Activated naive CD8-positive, alpha-beta T cell treated with anti-CD3 and anti-CD28 coated beads, Interleukin-2, amount 10 ng/mL, durations not matched to agents 7 days and 5 days (primary cell): ENCODE results near the gene SLC2A11. TPM values are rescaled to one million over a fixed set of nuclear protein-coding genes. Genes with fewer than 3 reads are reported as not detected.

ENCODE experiments used
- ATAC-seq: fragments of 150-1000 bp; cut with Tn5 transposase; one replicate; pipeline ENCODE4 v1.10.0; 2021; ENCODE audit warnings: low read depth, moderate library complexity
- POLR2A ChIA-PET: fragments of 350-600 bp; sonication (Branson Sonifier 250); formaldehyde crosslinking; loops from one replicate; lab custom pipeline; 2021; ENCODE audit warnings: antibody characterized with exemption; lab: Charles Lee
- DNase-seq: peaks from one replicate; pipeline ENCODE4 v3.0.0; 2021
- H3K27ac Mint-ChIP-seq: one replicate; pipeline ENCODE4 v1.8.0; 2022; ENCODE audit warnings: mild to moderate bottlenecking, mixed read lengths
- H3K27me3 Mint-ChIP-seq: one replicate; pipeline ENCODE4 v1.8.0; 2022; ENCODE audit warnings: mild to moderate bottlenecking, moderate library complexity, mixed read lengths
- H3K36me3 Mint-ChIP-seq: one replicate; pipeline ENCODE4 v1.8.0; 2021; ENCODE audit warnings: mild to moderate bottlenecking, mixed read lengths
- H3K4me1 Mint-ChIP-seq: one replicate; pipeline ENCODE4 v1.8.0; 2021; ENCODE audit warnings: mixed read lengths
- H3K4me3 Mint-ChIP-seq: one replicate; pipeline ENCODE4 v1.8.0; 2022; ENCODE audit warnings: mild to moderate bottlenecking, moderate library complexity, mixed read lengths
- H3K9me3 Mint-ChIP-seq: one replicate; pipeline ENCODE4 v1.8.0; 2021; ENCODE audit warnings: mixed read lengths
- total RNA-seq, 2 experiments: library from RNA; stranded (reverse); gene quantifications; one replicate each; pipeline ENCODE4 v1.2.3, GENCODE V29; 2021

Gene SLC2A11
- total RNA-seq, 2 experiments from 2014 or later, result 10.0 to 12.1 TPM

GRCh38 chr22:23826510-23827350 lies 30.9 kb upstream of the SLC2A11 start:
- H3K27me3 Mint-ChIP-seq, result no peaks in the 10 kb centered on the region
- peak overlapping the region; percentile 90 for H3K27ac Mint-ChIP-seq
- H3K9me3 Mint-ChIP-seq, result no peaks in the 10 kb centered on the region
- H3K4me3 Mint-ChIP-seq, result peak overlapping the region; percentile 54
- peaks cover 21% of the 10 kb centered on the region for H3K4me1 Mint-ChIP-seq
- DNase-seq (no peak), ATAC-seq (peak; percentile 37)
- POLR2A ChIA-PET, result interaction anchor here (1.1 kb wide), 1 partner anchor 10 kb away, joined by 6 read pairs; no protein-coding TSS in a partner anchor
- peaks cover 41% of the 10 kb centered on the region for H3K36me3 Mint-ChIP-seq

- no peaks in the 10 kb centered on the region for H3K27me3 Mint-ChIP-seq
- H3K36me3 Mint-ChIP-seq, result peaks cover 40% of the 10 kb centered on the region
- H3K4me3 Mint-ChIP-seq, result no peak overlapping the region
- POLR2A ChIA-PET, result no interaction called here
- ATAC-seq, result no peak
- no peaks in the 10 kb centered on the region for H3K9me3 Mint-ChIP-seq
- no peak for DNase-seq
- peaks cover 19% of the 10 kb centered on the region for H3K4me1 Mint-ChIP-seq
- H3K27ac Mint-ChIP-seq, result peak overlapping the region; percentile 90
These were observed 30.2 kb upstream of the SLC2A11 start for GRCh38 chr22:23827351-23827995.

- peaks cover 26% of the 10 kb centered on the region for H3K36me3 Mint-ChIP-seq
- ATAC-seq (no peak), DNase-seq (no peak)
- no peaks in the 10 kb centered on the region for H3K9me3 Mint-ChIP-seq
- POLR2A ChIA-PET, result no interaction called here
- H3K27me3 Mint-ChIP-seq, result no peaks in the 10 kb centered on the region
- H3K4me1 Mint-ChIP-seq, result peaks cover 14% of the 10 kb centered on the region
- no peak overlapping the region for H3K4me3 Mint-ChIP-seq
- H3K27ac Mint-ChIP-seq, result peak overlapping the region; percentile 37
These were observed 28.6 kb upstream of the SLC2A11 start for GRCh38 chr22:23828800-23829680.

GRCh38 chr22:23829845-23830372 lies 27.8 kb upstream of the SLC2A11 start:
- Mint-ChIP-seq H3K4me1 (peaks cover 14% of the 10 kb centered on the region), H3K27ac (no peak overlapping the region), H3K4me3 (no peak overlapping the region), H3K27me3 (no peaks in the 10 kb centered on the region), H3K36me3 (peaks cover 23% of the 10 kb centered on the region), H3K9me3 (no peaks in the 10 kb centered on the region)
- ATAC-seq (no peak), DNase-seq (no peak)
- POLR2A ChIA-PET, result no interaction called here

GRCh38 chr22:23831261-23831660 lies 26.4 kb upstream of the SLC2A11 start:
- no peaks in the 10 kb centered on the region for H3K27me3 Mint-ChIP-seq
- no peaks in the 10 kb centered on the region for H3K9me3 Mint-ChIP-seq
- H3K27ac Mint-ChIP-seq, result no peak overlapping the region
- H3K4me1 Mint-ChIP-seq, result peaks cover 7% of the 10 kb centered on the region
- peaks cover 15% of the 10 kb centered on the region for H3K36me3 Mint-ChIP-seq
- POLR2A ChIA-PET, result no interaction called here
- H3K4me3 Mint-ChIP-seq, result no peak overlapping the region
- DNase-seq (peak; percentile 5), ATAC-seq (no peak)

GRCh38 chr22:23831781-23832180 lies 25.9 kb upstream of the SLC2A11 start:
- ATAC-seq (no peak), DNase-seq (peak; percentile 13)
- Mint-ChIP-seq H3K4me3 (no peak overlapping the region), H3K9me3 (no peaks in the 10 kb centered on the region), H3K4me1 (peaks cover 6% of the 10 kb centered on the region), H3K36me3 (peaks cover 11% of the 10 kb centered on the region), H3K27me3 (no peaks in the 10 kb centered on the region), H3K27ac (no peak overlapping the region)
- POLR2A ChIA-PET, result interaction anchor here (0.9 kb wide), 1 partner anchor 11 kb away, joined by 4 read pairs; no protein-coding TSS in a partner anchor

GRCh38 chr22:23832226-23833016 lies 25.3 kb upstream of the SLC2A11 start:
- Mint-ChIP-seq H3K27me3 (no peaks in the 10 kb centered on the region), H3K27ac (no peak overlapping the region), H3K4me3 (no peak overlapping the region), H3K4me1 (peaks cover 7% of the 10 kb centered on the region), H3K36me3 (peaks cover 13% of the 10 kb centered on the region), H3K9me3 (no peaks in the 10 kb centered on the region)
- DNase-seq, result peak; percentile 24
- ATAC-seq, result no peak
- POLR2A ChIA-PET, result interaction anchor here (0.8 to 0.9 kb wide), 2 partner anchors 12 to 61 kb away, joined by 3 to 4 read pairs; no protein-coding TSS in a partner anchor

- ATAC-seq, result no peak
- Mint-ChIP-seq H3K4me3 (no peak overlapping the region), H3K9me3 (no peaks in the 10 kb centered on the region), H3K27me3 (no peaks in the 10 kb centered on the region), H3K36me3 (peaks cover 13% of the 10 kb centered on the region), H3K27ac (no peak overlapping the region), H3K4me1 (peaks cover 12% of the 10 kb centered on the region)
- POLR2A ChIA-PET, result interaction anchor here (0.8 kb wide), 1 partner anchor 62 kb away, joined by 3 read pairs; no protein-coding TSS in a partner anchor
- DNase-seq, result peak; percentile 15
These were observed 24.5 kb upstream of the SLC2A11 start for GRCh38 chr22:23833017-23833751.

GRCh38 chr22:23833911-23834317 lies 23.8 kb upstream of the SLC2A11 start:
- Mint-ChIP-seq H3K27me3 (no peaks in the 10 kb centered on the region), H3K4me1 (peaks cover 15% of the 10 kb centered on the region), H3K27ac (no peak overlapping the region), H3K36me3 (peaks cover 13% of the 10 kb centered on the region), H3K9me3 (no peaks in the 10 kb centered on the region), H3K4me3 (no peak overlapping the region)
- DNase-seq (no peak), ATAC-seq (no peak)
- POLR2A ChIA-PET, result no interaction called here

- Mint-ChIP-seq H3K4me3 (no peak overlapping the region), H3K36me3 (peaks cover 13% of the 10 kb centered on the region), H3K27me3 (no peaks in the 10 kb centered on the region), H3K4me1 (peaks cover 17% of the 10 kb centered on the region), H3K27ac (no peak overlapping the region), H3K9me3 (no peaks in the 10 kb centered on the region)
- POLR2A ChIA-PET, result interaction anchor here (1.6 kb wide), 1 partner anchor 23 kb away, joined by 4 read pairs; the partner anchor contains the start of gene SLC2A11
- DNase-seq (no peak), ATAC-seq (no peak)
These were observed 23.3 kb upstream of the SLC2A11 start for GRCh38 chr22:23834406-23834792.

GRCh38 chr22:23834793-23835483 lies 22.7 kb upstream of the SLC2A11 start:
- ATAC-seq, result no peak

More at GRCh38 chr22:23834793-23835483, 22.7 kb upstream of the SLC2A11 start:
- Mint-ChIP-seq H3K27me3 (peaks cover 3% of the 10 kb centered on the region), H3K27ac (peak overlapping the region; percentile 61), H3K4me1 (peaks cover 21% of the 10 kb centered on the region), H3K36me3 (peaks cover 13% of the 10 kb centered on the region), H3K9me3 (no peaks in the 10 kb centered on the region), H3K4me3 (no peak overlapping the region)
- no peak for DNase-seq
- POLR2A ChIA-PET, result interaction anchor here (1.6 kb wide), 1 partner anchor 23 kb away, joined by 4 read pairs; the partner anchor contains the start of gene SLC2A11
